ENCODE results near the gene TADA3.

DNA sequence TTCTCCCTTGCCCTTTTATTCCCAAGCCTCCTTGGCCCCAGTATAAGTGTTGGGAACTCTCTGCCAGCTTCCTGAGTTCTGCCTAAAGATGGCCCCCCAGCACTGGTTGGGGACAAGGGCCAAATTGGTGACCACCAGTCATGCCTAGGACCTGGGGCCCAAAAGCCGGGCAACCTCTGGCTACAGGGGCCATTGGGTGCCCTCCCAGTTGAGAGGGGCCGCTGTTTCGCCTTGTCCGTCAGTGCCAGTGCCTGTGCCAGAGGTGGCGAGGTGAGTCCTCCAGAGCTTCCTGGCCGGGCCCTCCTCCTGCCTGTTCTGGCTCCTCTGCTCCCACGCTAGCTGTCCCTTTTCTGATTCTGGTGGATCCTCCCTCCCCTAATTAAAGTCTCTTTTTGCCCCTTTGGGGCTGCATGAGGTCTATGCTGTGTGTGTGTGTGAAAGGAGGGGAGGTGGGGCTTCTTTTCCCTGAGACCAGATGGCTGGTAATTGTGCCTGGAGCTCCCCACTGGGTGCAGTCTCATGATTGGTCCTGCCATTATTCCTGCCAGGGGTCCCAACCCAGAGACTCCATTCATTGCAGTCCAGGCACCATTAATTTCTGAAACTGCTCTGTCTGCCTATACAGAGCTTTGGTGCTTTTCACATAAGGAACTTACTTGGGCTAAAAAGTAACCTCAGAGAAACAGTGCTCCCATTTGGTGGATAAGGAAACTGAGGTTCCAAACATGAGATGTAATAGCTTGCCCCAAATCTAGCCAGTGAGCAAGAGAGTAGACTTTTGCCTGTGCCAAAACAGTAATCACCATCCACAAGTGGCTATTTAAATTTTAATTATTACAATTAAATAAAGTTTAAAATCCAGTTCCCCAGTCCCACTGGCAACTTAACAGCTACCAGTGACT, 14.7 kb upstream of the TADA3 start:
- TF ChIP-seq, protein P1, sequence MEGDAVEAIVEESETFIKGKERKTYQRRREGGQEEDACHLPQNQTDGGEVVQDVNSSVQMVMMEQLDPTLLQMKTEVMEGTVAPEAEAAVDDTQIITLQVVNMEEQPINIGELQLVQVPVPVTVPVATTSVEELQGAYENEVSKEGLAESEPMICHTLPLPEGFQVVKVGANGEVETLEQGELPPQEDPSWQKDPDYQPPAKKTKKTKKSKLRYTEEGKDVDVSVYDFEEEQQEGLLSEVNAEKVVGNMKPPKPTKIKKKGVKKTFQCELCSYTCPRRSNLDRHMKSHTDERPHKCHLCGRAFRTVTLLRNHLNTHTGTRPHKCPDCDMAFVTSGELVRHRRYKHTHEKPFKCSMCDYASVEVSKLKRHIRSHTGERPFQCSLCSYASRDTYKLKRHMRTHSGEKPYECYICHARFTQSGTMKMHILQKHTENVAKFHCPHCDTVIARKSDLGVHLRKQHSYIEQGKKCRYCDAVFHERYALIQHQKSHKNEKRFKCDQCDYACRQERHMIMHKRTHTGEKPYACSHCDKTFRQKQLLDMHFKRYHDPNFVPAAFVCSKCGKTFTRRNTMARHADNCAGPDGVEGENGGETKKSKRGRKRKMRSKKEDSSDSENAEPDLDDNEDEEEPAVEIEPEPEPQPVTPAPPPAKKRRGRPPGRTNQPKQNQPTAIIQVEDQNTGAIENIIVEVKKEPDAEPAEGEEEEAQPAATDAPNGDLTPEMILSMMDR (IDR thresholded peaks at IDR 0.05) = no peak
- TF ChIP-seq POLR2A (IDR thresholded peaks at IDR 0.05) (no peak), POLR2AphosphoS5 (IDR thresholded peaks at IDR 0.05; ENCODE audit: insufficient read depth in 1 of 2, low read depth in 1 of 2) (no peak)

All from vagina (tissue), 2 donors.